Measurements from ENCODE around the gene LSMEM2. TPM values are rescaled to one million over a fixed set of nuclear protein-coding genes. Genes with fewer than 3 reads are reported as not detected.
A peak's percentile ranks its signal among the peaks of the same experiment; 100 is the strongest.
"Not testable (repeated sequence)": the region's sequence is repeated elsewhere in the genome, so short reads cannot be mapped to it uniquely, and the experiment has no call there.

LSMEM2 gene
- total RNA-seq (2014; rRNA removed): not detected in 2 replicates
- not detected for polyA plus RNA-seq (2012)

DNA sequence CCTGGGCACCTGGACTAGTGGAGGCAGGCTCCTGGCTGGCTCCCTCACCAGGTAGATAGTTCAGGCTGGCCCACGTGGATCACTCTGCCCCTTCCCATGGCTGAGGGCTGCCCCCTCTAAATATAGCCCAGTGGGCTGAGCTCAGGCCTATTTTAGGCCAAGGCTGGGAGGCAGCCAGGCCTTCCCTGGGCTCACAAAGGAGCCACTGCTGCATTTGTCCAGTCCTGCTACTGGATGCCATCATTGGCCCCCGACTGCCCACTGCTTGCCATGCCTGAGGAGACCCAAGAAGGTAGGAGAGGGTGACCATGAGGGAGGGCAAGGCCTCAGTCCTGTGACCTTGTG is at the start of gene LSMEM2:
Gene LSMEM2, plus strand, starts transcription at position 208 of the 345 bp plus-strand sequence. Its CDS starts 27 bp downstream, at position 235.
- DNase-seq (ENCODE audit: low read depth): no peak

DNA sequence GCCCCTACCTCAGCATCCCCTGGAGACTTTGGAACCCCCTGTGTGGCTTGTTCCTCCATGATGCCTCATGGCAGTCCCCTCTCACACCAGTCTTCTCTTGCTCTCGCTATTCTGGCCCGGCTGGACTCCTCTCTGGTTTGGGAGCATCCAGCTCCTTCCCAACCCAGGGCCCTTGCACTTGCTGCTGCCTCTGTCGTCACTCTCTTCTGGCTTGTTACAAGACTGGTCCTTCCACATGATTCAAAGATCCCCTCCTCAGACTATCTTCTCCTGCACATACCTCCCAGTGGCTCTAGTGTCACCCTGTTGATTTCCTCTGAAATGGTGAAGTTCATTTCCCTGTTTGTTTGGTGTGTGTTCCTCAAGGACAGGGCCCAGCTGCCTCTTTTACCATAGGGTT is 49.4 kb upstream of the LSMEM2 start:
- no peak for DNase-seq (ENCODE audit: low read depth)

DNA sequence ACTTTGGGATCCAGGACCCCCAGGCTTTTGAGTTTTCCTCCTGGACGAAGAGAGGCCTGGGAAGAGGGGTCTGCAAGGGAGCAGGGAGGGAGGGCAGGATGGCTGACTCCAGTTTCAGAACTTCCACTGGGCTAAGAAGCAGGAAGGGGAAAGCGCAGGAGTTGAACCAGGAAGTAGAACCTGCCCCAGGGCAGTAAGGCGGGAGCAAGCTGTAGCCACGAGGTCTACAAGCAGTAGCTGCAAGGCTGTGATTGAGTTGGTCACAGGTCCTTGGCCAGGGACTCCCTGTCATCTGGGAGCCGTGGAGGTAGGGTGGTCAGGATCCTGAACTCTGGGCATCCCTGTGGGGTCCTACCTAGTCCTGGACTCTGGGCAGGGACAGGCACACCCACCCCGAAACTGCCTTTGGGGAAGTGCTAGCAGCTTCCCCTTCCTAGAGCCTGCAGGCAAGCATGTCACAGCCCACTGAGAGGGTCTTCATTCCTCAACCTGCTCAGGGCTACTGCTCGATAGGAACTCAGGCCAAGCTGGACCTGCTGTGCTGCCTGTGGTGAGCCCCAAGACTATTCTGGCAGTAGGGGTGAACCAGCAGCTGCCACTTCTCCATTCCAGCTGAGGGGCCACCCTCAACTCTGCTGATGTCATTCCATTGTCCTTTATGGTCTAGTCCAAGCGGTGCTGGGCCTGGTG is 48.6 kb upstream of the LSMEM2 start:
- DNase-seq (ENCODE audit: low read depth): no peak

DNA sequence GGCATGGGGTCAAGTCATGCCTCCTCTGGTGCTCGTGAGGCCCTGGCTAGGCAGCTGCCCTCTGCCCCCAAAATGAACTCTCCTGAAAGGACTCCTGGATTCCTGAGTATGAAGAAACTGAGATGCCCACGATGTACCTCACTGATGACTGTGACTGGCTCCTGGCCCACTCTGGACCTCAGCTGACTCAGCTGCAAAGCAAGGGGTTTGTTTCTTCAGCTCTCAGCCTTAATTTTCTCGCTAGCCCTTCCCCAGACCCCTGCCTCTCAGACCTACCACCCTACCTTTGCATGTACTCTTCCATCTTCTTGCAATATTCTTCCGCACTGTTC is 48.1 kb upstream of the LSMEM2 start:
- peak; percentile 22 for DNase-seq (ENCODE audit: low read depth)

DNA sequence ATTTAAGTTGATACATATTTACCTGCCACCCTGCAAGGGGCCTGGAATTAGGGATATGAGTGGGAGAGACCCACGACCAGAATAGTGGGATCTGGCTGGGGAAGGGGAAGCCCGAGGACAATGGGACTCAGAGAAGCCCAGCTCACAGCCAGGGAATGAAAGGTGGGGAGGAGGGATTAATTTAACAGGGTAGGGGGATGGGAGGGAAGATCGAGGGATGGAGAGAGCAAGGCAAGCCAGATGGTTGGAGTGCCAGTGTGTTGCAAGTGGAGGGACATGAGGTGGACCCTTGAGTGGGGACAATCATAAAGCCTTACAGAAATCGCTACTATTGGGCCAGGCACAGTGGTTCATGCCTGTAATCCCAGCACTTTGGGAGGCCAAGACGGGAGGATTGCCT is 47.3 kb upstream of the LSMEM2 start:
- no peak for DNase-seq (ENCODE audit: low read depth)

DNA sequence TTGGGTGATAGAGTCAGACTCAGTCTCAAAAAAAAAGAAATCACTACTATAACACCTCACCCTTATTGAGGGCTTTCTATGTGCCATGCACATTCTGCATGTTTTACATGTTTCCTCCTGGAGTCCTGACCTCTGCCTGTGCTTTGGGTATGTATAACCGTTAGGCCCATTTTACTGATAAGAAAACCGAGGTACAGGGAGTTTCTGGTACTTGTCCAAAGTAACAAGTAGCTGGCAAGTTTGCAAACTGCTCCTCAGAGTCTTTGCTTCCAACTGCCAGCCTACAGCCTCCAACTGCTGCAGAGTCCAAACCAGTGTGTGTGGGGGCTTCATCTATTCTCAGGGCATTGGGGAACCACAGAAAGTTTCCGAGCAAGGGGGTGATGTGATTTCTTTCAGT is 46.6 kb upstream of the LSMEM2 start:
- no peak for DNase-seq (ENCODE audit: low read depth)

DNA sequence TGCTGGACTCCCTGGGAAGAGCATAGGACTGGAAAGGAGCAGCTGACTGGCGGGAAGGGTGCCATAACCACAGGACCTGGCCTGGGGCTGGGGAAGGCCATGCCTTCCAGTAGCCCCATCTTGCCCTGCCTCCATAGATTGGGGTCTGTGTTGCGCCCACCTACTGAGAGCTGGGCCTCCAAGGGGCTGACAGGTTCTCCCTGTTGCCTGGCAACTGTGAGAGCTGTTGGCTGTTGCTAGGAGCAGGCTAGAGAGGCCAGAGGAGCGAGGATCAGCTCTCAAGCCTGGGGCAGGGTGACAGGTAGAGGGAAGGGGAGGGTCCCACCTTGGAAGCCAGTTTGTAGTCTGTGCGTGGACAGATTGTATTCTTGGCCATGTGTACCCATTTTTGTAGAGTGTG is 45.7 kb upstream of the LSMEM2 start:
- no peak for DNase-seq (ENCODE audit: low read depth)

DNA sequence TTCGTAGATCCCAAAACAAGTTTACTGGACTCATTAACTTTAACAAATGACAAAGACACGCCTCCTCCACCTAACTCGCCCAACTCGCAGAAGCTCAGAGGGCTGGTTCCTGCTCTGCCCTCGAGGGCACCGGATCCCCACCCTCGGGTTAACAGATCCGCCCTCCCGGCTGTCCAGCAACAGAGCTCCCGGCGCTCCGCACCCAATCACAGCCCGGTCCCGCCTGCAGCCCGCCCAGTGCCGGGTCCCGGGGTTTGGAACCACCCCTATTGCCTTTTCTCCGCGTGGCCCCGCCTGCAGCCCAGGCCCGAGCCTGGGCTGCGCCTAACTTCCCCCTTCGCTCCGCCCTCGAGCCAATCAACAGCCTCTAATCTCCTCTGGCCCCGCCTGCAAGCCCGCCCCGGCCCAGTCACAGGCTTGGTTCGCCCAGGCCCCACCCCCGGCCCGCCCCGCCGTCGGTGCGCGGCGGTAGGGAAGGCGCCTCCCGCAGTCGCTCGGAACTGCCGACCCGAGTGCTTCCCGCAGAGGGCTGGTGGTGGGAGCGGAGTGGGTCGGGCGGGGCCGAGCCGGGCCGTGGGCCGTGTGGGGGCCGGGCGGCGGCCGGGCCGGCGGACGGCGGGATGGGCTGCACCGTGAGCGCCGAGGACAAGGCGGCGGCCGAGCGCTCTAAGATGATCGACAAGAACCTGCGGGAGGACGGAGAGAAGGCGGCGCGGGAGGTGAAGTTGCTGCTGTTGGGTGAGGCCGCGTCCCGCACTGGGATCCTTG is 43.0 kb upstream of the LSMEM2 start, which contains the start of gene GNAI2:
Gene GNAI2, plus strand, starts transcription at position 489 of the 768 bp plus-strand sequence. Its CDS starts 132 bp downstream, at position 621.
- peak; percentile 98 for DNase-seq (ENCODE audit: low read depth)

DNA sequence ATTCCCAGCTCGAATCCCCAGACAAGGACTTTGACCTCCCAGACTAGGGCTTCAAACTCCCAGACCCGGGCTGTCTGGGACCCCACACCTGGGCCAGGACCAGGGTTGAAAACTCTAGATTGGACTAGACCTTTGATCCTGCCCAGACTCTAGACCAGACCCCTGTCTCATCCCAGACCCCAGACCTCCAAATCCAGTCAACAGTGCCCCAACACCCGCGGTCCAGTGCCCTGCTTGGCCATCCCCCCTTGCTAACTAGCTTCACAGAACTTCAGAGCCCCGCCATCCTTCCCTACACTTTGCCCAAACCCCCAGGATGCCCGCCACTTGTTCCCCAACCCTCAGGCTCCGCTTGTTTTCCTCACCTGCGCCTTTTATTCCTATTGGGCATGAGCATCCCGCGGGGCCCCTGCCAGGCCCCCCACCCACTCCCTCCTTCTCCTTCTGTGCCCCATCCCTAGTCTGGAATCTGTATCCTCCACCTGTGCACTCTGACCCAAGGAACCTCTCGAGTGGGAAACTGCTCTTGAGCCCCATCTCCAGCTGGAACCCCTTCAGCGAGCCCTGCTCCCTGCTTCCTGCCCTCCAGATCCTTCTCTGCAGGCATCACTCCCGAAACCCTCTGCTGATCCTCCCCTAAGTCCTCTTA is 42.3 kb upstream of the LSMEM2 start:
- DNase-seq (ENCODE audit: low read depth): no peak

DNA sequence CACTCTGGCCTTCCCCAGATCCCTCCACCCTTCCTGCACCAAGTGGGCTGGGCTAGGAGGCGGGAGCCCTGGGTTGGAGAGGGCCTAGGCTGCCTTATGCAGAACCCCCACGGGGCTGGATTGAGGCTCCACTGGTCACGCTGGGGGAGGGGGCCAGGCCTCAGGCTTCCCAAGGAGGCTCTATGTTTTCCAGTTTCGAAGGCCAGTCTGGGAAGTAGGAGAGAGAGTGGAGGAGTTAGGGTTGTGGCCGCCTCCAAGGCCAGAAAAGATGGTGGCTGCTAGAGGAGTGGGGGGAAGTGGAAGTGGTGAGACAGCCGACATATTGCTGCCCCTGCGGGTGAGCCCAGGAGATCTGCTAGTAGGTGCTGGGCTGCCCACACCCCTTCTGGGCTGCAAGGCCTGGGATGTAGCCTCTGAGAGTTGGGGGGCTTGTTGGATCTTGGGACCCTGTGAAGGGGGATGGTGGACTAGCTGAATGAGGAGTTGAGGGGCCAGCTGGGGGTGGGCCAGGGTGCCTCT is 41.7 kb upstream of the LSMEM2 start:
- peak; percentile 47 for DNase-seq (ENCODE audit: low read depth)

DNA sequence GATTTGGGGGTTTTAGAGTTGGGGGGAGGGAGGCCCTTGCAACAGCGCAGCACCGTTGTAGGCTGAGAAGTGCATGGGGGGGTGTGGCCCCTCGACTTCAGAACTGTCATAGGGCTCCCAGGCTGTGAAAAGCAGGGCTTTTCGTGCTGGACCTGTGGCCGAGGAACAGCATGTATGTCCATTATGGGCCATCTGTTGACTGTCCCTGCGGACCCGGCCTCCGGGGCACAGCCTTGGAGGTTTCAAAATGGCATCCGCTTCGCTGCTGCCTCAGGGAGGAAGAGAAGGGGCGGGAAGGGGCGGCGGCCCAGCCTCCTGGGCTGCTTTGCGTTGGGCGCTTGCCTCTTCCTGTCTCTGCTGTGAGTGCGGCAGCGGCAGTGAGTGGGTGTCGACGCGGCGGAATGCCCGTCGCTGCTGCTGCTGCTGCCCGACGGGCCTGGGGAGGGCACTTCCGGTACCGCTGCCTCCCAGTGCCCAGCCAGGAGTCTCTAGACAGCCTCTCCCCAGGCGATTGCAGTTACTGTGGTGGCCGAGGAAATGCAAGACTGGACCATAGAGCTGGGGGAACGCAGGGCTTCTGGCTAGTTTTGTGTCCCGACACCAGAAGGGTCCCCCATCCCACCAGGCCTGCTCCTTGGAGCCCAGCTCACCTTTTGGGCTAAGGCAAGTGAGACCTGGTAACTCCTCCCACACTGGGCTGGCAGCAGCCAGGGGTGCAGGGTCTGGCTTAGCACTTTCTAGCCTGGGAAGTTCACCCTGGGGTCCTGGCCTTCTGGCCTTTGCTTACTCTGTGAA is 40.9 kb upstream of the LSMEM2 start:
- DNase-seq (ENCODE audit: low read depth): peak; percentile 79

DNA sequence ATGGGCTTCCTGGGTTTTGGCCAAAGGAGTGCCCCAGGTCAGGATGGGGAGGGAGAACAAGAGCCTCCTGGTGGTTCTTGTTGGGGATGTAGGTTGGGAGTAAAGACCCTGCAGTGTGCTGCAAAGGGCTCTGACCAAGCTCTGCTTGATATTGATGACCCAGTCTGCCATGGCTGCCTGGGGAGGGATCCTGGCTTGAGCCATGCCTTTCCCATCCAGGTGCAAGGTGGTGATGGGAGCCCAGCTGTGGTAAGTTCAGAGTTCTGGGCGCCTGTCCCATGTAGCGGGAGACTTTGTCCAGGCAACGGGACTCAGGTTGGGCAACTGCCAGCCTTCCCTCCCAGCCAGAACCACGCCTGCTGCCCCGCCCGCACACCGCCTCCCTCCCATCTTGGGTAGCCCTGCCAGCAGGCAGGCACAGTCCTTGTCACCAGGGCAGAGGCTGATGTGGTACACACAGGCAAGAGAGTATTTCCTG is 40.3 kb upstream of the LSMEM2 start:
- DNase-seq (ENCODE audit: low read depth): no peak

DNA sequence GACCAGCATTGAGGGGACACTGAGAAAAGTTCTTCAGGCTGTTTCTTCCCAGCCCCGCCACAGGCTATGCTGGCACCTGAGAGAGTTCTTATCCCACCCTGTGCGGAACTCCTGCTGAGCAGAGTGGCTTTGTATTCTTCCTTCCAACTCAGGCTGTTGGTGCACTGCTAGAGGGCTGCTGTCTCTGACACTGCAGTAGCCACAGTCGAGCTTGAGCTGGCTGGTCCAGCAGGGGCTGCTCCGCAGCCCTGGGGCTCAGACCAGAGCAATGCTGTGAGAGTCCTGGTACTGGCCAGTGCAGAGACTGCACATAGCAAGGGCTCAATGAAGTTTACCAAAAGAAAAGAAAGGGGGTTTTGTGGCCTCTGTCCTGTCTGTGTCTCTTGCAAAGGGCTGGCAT is 39.2 kb upstream of the LSMEM2 start:
- DNase-seq (ENCODE audit: low read depth): no peak

DNA sequence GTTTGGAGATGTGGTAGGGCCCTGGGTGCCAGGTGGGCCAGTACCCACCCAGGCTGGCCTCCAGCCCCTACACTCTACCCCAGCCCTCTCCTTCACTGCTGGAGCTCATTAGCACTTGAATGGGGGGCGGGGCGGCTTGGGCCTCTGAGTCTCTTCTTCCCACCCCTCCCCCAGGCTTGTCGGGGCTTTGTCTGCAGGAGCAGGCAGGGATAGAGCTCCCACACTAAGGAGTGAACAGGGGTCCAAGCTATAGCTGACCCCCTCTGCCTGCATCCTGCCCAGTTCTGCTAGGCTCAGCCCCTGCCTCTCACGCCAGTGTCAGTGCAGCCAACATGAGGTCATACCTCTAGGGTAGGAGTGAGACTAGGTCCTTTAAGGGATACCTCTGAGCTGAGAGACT is 37.7 kb upstream of the LSMEM2 start:
- no peak for DNase-seq (ENCODE audit: low read depth)

DNA sequence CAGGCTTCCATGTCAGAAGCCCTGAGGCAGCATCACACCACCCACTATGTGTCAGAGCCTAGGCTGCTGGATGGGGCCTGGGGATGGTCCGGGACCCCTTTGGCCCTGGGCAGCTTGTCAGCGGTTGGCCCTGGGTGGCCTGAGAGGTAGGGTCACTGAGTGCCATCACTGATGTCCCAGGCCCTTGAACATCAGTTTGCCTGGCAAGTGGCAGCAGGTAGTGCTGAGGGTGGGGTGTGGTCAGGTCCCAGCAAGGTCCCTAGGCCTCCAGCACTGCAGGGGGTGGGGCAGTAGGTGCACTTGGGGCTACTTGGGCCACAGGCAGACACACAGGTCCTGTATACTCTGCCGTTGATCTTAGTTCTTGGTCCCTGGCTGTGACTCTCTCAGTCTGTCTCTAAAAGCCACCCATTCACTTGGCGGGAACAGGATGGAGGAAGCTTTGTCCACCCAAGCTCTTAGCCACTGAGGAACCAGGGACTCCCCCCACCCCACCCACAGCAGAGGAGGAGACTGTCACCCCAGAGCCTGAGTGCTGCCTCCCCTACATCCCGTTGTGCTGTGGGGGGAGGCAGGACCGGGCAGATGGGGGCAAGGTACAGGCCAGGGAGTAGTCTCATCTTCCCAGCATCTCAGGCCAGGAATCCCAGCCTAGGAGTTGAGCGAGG is 37.0 kb upstream of the LSMEM2 start:
- no peak for DNase-seq (ENCODE audit: low read depth)

DNA sequence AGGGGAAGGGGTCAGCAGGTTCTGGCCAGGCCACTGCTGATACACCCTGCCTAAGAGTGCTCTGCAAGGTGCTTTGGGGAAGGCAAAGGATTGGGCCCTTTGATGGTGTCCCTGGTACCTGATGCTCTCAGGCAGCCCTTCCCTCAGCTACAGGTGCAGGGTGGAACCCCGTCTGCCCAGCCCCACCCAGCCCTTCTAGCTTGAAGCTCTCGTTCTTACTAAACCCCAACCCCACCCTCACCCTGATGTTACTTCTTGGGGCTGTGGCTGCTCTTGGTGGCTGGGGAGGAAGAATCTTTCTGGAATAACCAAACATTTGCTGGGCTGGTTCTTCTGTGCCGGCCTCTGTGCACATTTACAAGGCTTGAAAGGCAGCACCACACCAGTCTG is 36.5 kb upstream of the LSMEM2 start:
- DNase-seq (ENCODE audit: low read depth): no peak

DNA sequence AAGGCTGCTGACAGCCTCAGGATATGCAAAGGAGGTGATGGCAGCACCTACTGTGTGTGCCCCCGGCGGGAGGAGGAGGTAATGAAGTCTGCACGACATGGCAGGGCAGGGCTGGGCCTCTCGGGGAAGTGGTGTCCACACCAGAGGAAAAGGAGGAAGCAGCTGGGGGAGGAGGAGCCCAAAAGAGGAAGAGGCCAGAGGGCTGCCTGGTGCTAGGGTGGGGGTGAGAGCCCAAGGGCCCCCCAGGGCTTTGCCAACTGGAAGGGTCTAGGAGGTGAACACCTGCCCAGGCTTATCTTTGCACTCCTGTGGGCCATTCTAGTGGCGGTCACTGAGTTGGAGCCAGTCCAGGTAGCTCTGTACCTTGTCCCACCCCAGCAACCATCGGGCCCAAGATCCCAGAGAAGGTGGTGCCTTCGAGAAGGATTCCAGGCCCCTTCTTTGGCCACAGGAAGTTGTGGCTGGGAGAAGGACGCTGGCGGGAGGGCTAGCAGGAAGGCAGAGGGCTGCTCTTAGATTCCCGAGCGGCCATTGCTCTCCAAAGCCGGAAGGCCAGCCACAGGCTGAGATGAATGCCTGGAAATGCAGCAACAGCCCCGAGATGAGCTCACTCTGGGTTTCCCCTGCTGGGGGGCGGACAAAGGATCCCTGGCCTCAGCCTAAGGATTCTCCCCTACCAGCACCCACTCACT is 35.9 kb upstream of the LSMEM2 start:
- DNase-seq (ENCODE audit: low read depth): no peak

DNA sequence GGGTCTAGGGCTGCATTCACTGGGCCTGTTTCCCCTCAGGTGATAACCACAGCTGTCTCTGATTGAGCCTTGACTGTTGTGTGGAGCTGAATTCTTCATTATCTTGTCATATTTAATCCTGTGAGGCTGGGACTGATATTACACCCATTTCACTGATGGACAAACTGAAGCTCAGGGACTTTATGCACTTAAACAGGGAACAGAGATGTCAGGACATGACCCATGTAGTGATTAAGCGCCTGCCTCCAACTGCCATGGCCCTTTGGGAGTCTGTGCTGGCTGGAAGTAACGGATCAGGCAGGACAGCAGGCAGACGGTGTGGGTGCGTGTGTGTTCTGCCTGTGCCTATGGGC is 35.4 kb upstream of the LSMEM2 start:
- DNase-seq (ENCODE audit: low read depth): no peak

DNA sequence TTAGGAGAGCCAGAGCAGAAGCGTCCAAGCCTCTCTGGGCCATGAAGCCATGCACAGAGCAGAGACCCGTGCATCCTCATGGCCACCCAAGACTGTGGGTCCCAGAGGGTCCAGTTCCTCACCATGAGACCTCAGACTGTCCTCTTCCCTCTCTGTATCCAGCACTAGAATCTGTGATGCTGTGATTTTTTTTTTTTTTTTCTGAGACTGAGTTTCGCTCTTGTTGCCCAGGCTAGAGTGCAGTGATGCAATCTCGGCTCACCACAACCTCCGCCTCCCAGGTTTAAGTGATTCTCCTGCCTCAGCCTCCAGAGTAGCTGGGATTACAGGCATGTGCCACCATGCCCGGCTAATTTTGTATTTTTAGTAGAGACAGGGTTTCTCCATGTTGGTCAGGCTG is 34.1 kb upstream of the LSMEM2 start:
- not testable (repeated sequence) for DNase-seq (ENCODE audit: low read depth)

DNA sequence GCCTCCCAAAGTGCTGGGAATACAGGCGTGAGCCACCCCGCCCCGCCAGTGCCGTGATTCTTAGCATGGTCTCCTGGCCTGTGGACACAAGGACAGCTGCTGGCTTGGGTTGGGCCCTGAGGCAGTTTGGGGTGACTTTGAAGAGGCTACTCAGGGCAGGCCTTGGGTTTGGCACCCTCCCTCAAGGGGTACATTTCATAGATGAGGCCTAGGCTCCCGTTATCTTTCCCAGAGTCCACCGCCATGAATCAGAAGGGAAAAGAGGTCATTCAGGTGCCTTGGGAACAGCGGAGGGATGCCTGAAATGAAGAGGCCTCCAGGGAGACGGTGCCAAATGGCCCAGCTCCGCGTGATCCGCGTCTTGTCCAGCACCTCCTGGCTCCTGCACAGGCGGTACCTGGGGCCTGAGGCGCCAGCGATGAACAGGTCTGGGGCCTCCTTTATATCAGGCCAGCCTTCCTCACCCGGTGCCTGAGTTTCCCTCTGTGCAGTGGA is 33.6 kb upstream of the LSMEM2 start:
- DNase-seq (ENCODE audit: low read depth): no peak

All from LHCN-M2 (cell line).